ENCODE data around the gene C1orf167. TPM values are rescaled to one million over a fixed set of nuclear protein-coding genes. Genes with fewer than 3 reads are reported as not detected.

Gene C1orf167
- polyA plus RNA-seq, 1 experiment, result 0.11 TPM

Other genes with a start within 250 kb of the C1orf167 start
- 1.3 and 1.5 TPM in 2 replicates for gene FBXO2, start 107.8 kb upstream of the C1orf167 start, polyA plus RNA-seq (2011; rRNA removed)
- gene FBXO44, start 107.3 kb upstream of the C1orf167 start, polyA plus RNA-seq (2011; rRNA removed), result 12.3 and 14.8 TPM in 2 replicates
- gene FBXO6, start 98.0 kb upstream of the C1orf167 start, polyA plus RNA-seq (2011; rRNA removed), result 6.9 and 8.0 TPM in 2 replicates
- gene MAD2L2, start 81.0 kb upstream of the C1orf167 start, polyA plus RNA-seq (2011; rRNA removed), result 34.9 and 41.7 TPM in 2 replicates
- gene DRAXIN, start 70.5 kb upstream of the C1orf167 start, polyA plus RNA-seq (2011; rRNA removed), result 0.04 and 0.05 TPM in 2 replicates
- 26.8 and 39.0 TPM in 2 replicates for gene AGTRAP, start 26.1 kb upstream of the C1orf167 start, polyA plus RNA-seq (2011; rRNA removed)
- gene MTHFR, start 43.8 kb downstream of the C1orf167 start, polyA plus RNA-seq (2011; rRNA removed), result 7.7 and 8.8 TPM in 2 replicates
- 9.0 and 10.7 TPM in 2 replicates for gene CLCN6, start 44.0 kb downstream of the C1orf167 start, polyA plus RNA-seq (2011; rRNA removed)
- gene NPPA, start 85.6 kb downstream of the C1orf167 start, polyA plus RNA-seq (2011; rRNA removed), result not detected in 2 replicates
- gene NPPB, start 96.8 kb downstream of the C1orf167 start, polyA plus RNA-seq (2011; rRNA removed), result not detected in 2 replicates
- gene KIAA2013, start 164.2 kb downstream of the C1orf167 start, polyA plus RNA-seq (2011; rRNA removed), result 35.8 and 45.5 TPM in 2 replicates
- 314 and 427 TPM in 2 replicates for gene PLOD1, start 172.5 kb downstream of the C1orf167 start, polyA plus RNA-seq (2011; rRNA removed)
- gene MFN2, start 218.3 kb downstream of the C1orf167 start, polyA plus RNA-seq (2011; rRNA removed), result 43.9 and 53.9 TPM in 2 replicates